SK-N-SH (cell line): Measurements from ENCODE around the gene CRYBG1. TPM values are rescaled to one million over a fixed set of nuclear protein-coding genes. Genes with fewer than 3 reads are reported as not detected.

Experiments used
- CTCF ChIA-PET: fragments of 300-600, 350-600 bp; formaldehyde crosslinking; extraction: SDS; loops from one replicate; lab custom pipeline; 2021; lab: Yijun Ruan, JAX
- POLR2A ChIA-PET: fragments of 350-600 bp; sonication (Branson Sonifier 250); formaldehyde crosslinking; extraction: SDS; loops from one replicate; lab custom pipeline; 2020; ENCODE audit warnings: antibody characterized with exemption, inconsistent platforms; lab: Yijun Ruan, JAX
- DNase-seq: peaks from one replicate; pipeline ENCODE4 v3.0.0; 2012
- H2AFZ ChIP-seq: fragments of 200-600 bp; sonication (generic); 2 replicates; pipeline ENCODE4 v1.8.1; 2016; ENCODE audit warnings: antibody characterized with exemption, mild to moderate bottlenecking, low read depth
- H3F3A ChIP-seq: fragments of 200-600 bp; sonication (generic); replicated peaks from 2 replicates; pipeline ENCODE3; 2016; ENCODE audit warnings: antibody characterized with exemption, mild to moderate bottlenecking; ENCODE audit not compliant: insufficient read depth
- H3K27ac ChIP-seq, 2 experiments: fragments of 200-500 bp in 1 of 2; fragments of 200-600 bp in 1 of 2; sonication (Bioruptor generic) in 1 of 2; sonication (generic), shearing (Covaris generic) in 1 of 2; 2 replicates each; pipeline versions ENCODE4 v1.5.1 to v1.6.1; 2014 to 2016; ENCODE audit warnings: low read depth in 2 of 2, inconsistent platforms in 1 of 2, low read length in 1 of 2, mild to moderate bottlenecking in 1 of 2, mixed read lengths in 1 of 2
- H3K27me3 ChIP-seq: fragments of 200-600 bp; sonication (generic), shearing (Covaris generic); 2 replicates; pipeline ENCODE4 v1.6.1; 2016; ENCODE audit warnings: mixed run types; ENCODE audit not compliant: insufficient read depth
- H3K36me3 ChIP-seq, 2 experiments: fragments of 200-500 bp in 1 of 2; fragments of 200-600 bp in 1 of 2; sonication (Bioruptor generic) in 1 of 2; sonication (generic) in 1 of 2; replicated peaks in 1 of 2; 2 replicates each; pipeline versions ENCODE3 to v1.5.1; 2014 to 2016; ENCODE audit warnings: low read length in 1 of 2, mild to moderate bottlenecking in 1 of 2; ENCODE audit not compliant: insufficient read depth in 2 of 2, control insufficient read depth in 1 of 2
- H3K4me1 ChIP-seq, 2 experiments: fragments of 200-500 bp in 1 of 2; fragments of 200-600 bp in 1 of 2; sonication (Bioruptor generic) in 1 of 2; sonication (generic), shearing (Covaris generic) in 1 of 2; 2 replicates each; pipeline versions ENCODE4 v1.5.1 to v1.6.1; 2014 to 2016; ENCODE audit warnings: low read depth in 1 of 2, low read length in 1 of 2, mixed run types in 1 of 2; ENCODE audit not compliant: insufficient read depth in 2 of 2, control insufficient read depth in 1 of 2
- H3K4me2 ChIP-seq: fragments of 200-600 bp; sonication (generic), shearing (Covaris generic); 2 replicates; pipeline ENCODE4 v1.6.1; 2017; ENCODE audit warnings: mixed run types
- H3K4me3 ChIP-seq, 2 experiments: fragments of 200-500 bp in 1 of 2; fragments of 200-600 bp in 1 of 2; sonication (Bioruptor generic) in 1 of 2; sonication (generic), shearing (Covaris generic) in 1 of 2; 2 replicates each; pipeline versions ENCODE4 v1.5.1 to v1.8.1; 2014 to 2016; ENCODE audit warnings: low read depth in 2 of 2, inconsistent platforms in 1 of 2, low read length in 1 of 2, mild to moderate bottlenecking in 1 of 2, mixed read lengths in 1 of 2, moderate library complexity in 1 of 2
- H3K79me2 ChIP-seq: fragments of 200-600 bp; sonication (generic); 2 replicates; pipeline ENCODE4 v1.8.1; 2017; ENCODE audit warnings: mild to moderate bottlenecking; ENCODE audit not compliant: insufficient read depth
- H3K9ac ChIP-seq: fragments of 200-600 bp; sonication (generic); 2 replicates; pipeline ENCODE4 v1.6.1; 2017; ENCODE audit warnings: mixed run types
- H3K9me2 ChIP-seq: fragments of 200-600 bp; sonication (generic); 2 replicates; pipeline ENCODE4 v1.6.1; 2017; ENCODE audit warnings: mixed run types
- H3K9me3 ChIP-seq: fragments of 200-600 bp; sonication (generic); 2 replicates; pipeline ENCODE4 v1.6.1; 2017; ENCODE audit warnings: mixed run types, mild to moderate bottlenecking, moderate library complexity
- H4K20me1 ChIP-seq: fragments of 200-600 bp; sonication (generic); 2 replicates; pipeline ENCODE4 v1.6.1; 2017; ENCODE audit warnings: mild to moderate bottlenecking, mixed run types; ENCODE audit not compliant: insufficient read depth
- CTCF ChIP-seq: fragments of 200-600 bp; sonication (generic); IDR thresholded peaks from 2 replicates; pipeline ENCODE4 v1.6.1; 2017; ENCODE audit warnings: antibody characterized with exemption, mild to moderate bottlenecking, moderate library complexity
- EP300 ChIP-seq, 2 experiments: IDR thresholded peaks; 2 replicates each; pipeline versions ENCODE4 v1.4.0 to v1.6.1; 2012; ENCODE audit warnings: borderline replicate concordance in 1 of 2, low read depth in 1 of 2, low read length in 1 of 2
- EZH2phosphoT487 ChIP-seq: fragments of 200-600 bp; sonication (generic); IDR thresholded peaks from 2 replicates; pipeline ENCODE4 v1.6.1; 2017; ENCODE audit warnings: low read depth, mixed run types, mild to moderate bottlenecking, antibody characterized with exemption, moderate library complexity, borderline replicate concordance
- FOSL2 ChIP-seq: IDR thresholded peaks from 2 replicates; pipeline ENCODE4 v1.4.0; 2012; ENCODE audit warnings: low read depth, mild to moderate bottlenecking, moderate library complexity, borderline replicate concordance
- FOXM1 ChIP-seq: IDR thresholded peaks from 2 replicates; pipeline ENCODE4 v1.4.0; 2012; ENCODE audit warnings: low read depth, mild to moderate bottlenecking
- IRF3 ChIP-seq: fragments of 150-350 bp; IDR thresholded peaks from 2 replicates; pipeline ENCODE4 v1.6.1; 2016; ENCODE audit warnings: mild to moderate bottlenecking, low read depth, low read length
- JUND ChIP-seq: IDR thresholded peaks from 2 replicates; pipeline ENCODE4 v1.4.0; 2012
- MXI1 ChIP-seq: IDR thresholded peaks from 2 replicates; pipeline ENCODE4 v1.6.1; 2012; ENCODE audit warnings: mild to moderate bottlenecking, low read depth, low read length, improper control_type of control experiment
- NRF1 ChIP-seq: IDR thresholded peaks from 2 replicates; pipeline ENCODE4 v1.6.1; 2012; ENCODE audit warnings: low read depth, mild to moderate bottlenecking, low read length
- POLR2AphosphoS5 ChIP-seq: IDR thresholded peaks from 2 replicates; pipeline ENCODE4 v1.6.1; 2012; ENCODE audit warnings: low read depth, low read length
- RCOR1 ChIP-seq: fragments of 150-350 bp; IDR thresholded peaks from 2 replicates; pipeline ENCODE4 v1.6.1; 2017; ENCODE audit warnings: antibody characterized with exemption, low read length
- REST ChIP-seq: IDR thresholded peaks from 2 replicates; pipeline ENCODE4 v1.6.1; 2012; ENCODE audit warnings: mild to moderate bottlenecking, low read depth, low read length, moderate library complexity
- RXRA ChIP-seq: IDR thresholded peaks from 2 replicates; pipeline ENCODE4 v1.4.0; 2012; ENCODE audit warnings: low read depth, mild to moderate bottlenecking, borderline replicate concordance
- SMC3 ChIP-seq: IDR thresholded peaks from 2 replicates; pipeline ENCODE4 v1.6.1; 2012; ENCODE audit warnings: low read depth, low read length, improper control_type of control experiment
- TAF1 ChIP-seq: IDR thresholded peaks from 2 replicates; pipeline ENCODE4 v1.6.1; 2012; ENCODE audit warnings: low read depth, mild to moderate bottlenecking, low read length, moderate library complexity, borderline replicate concordance
- TEAD4 ChIP-seq: IDR thresholded peaks from 2 replicates; pipeline ENCODE4 v1.4.0; 2012; ENCODE audit warnings: mild to moderate bottlenecking, borderline replicate concordance; ENCODE audit not compliant: insufficient read depth
- YY1 ChIP-seq: IDR thresholded peaks from 2 replicates; pipeline ENCODE4 v1.4.0; 2012; ENCODE audit warnings: low read depth, mild to moderate bottlenecking
- WGBS: methylation state at CpG from one replicate; pipeline ENCODE4 v1.1.6; 2017; ENCODE audit warnings: low lambda C conversion rate; 5-methylcytosine and 5-hydroxymethylcytosine counted together
- polyA plus RNA-seq, 3 experiments: library from polyadenylated mRNA; depleted of rRNA; stranded (reverse); fragments of >200 nt; gene quantifications; 2 replicates each; pipeline ENCODE4 v1.2.3, GENCODE V29; 2012
- TF ChIP-seq, protein P1 (sequence below): fragments of 150-350 bp; IDR thresholded peaks from 2 replicates; pipeline ENCODE4 v1.6.1; 2017; ENCODE audit warnings: antibody characterized with exemption, low read length, low read depth, borderline replicate concordance
- TF ChIP-seq, protein P2 (sequence below): IDR thresholded peaks from 2 replicates; pipeline ENCODE4 v1.4.0; 2012; ENCODE audit warnings: low read depth, borderline replicate concordance

The CRYBG1 gene
- polyA plus RNA-seq, 1 of the 3 experiments (the other 2 are of a cell fraction): 13.8 TPM

DNA sequence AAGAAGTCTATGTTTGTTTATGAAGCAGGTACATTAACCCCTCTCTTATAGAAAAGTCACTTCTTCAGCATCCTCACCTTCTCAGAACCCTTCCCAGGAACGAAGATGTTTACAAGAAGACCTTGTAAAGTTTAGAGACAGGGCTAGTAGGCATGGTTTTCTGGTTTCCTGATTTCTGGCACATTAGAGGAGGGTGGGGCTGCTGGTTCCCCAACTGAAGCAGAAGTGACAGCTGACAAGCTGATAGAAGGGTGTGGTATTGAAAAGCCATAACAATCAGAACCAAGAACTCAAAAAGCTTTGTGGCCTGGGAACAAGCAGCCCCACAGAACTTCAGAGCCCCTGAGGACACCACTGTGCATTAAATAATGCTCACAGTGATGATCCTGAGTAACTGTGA, 177.6 kb downstream of the CRYBG1 start:
- H3F3A ChIP-seq: peaks cover 21% of the 10 kb centered on the region
- no peaks in the 10 kb centered on the region for H3K9me3 ChIP-seq
- no peaks in the 10 kb centered on the region for H3K9me2 ChIP-seq
- H3K79me2 ChIP-seq: no peaks in the 10 kb centered on the region
- H3K4me2 ChIP-seq: no peak overlapping the region
- H2AFZ ChIP-seq: no peak overlapping the region
- WGBS: 29% methylated on average over 1 of the region's 1 CpG
- TF ChIP-seq FOSL2 (no peak), POLR2AphosphoS5 (no peak), SMC3 (no peak), TEAD4 (no peak)
- TF ChIP-seq, protein P1, sequence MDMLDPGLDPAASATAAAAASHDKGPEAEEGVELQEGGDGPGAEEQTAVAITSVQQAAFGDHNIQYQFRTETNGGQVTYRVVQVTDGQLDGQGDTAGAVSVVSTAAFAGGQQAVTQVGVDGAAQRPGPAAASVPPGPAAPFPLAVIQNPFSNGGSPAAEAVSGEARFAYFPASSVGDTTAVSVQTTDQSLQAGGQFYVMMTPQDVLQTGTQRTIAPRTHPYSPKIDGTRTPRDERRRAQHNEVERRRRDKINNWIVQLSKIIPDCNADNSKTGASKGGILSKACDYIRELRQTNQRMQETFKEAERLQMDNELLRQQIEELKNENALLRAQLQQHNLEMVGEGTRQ: no peak
- DNase-seq: no peak
- H4K20me1 ChIP-seq: no peaks in the 10 kb centered on the region
- no peaks in the 10 kb centered on the region for H3K27me3 ChIP-seq
- H3K9ac ChIP-seq: no peak overlapping the region
- H3K4me3 ChIP-seq: no peak overlapping the region
- ChIA-PET CTCF (interaction anchor here (1.0 kb wide), 1 partner anchor 198 kb away, joined by 4 read pairs; no protein-coding TSS in a partner anchor), POLR2A (no interaction called here)
- H3K36me3 ChIP-seq: peaks cover 3 to 18% of the 10 kb centered on the region in 2 experiments
- peaks cover 0 to 27% of the 10 kb centered on the region in 2 experiments for H3K4me1 ChIP-seq
- H3K27ac ChIP-seq: peak overlapping the region in 1 of 2 experiments; percentile 93; a peak in 2 of 4 replicates

DNA sequence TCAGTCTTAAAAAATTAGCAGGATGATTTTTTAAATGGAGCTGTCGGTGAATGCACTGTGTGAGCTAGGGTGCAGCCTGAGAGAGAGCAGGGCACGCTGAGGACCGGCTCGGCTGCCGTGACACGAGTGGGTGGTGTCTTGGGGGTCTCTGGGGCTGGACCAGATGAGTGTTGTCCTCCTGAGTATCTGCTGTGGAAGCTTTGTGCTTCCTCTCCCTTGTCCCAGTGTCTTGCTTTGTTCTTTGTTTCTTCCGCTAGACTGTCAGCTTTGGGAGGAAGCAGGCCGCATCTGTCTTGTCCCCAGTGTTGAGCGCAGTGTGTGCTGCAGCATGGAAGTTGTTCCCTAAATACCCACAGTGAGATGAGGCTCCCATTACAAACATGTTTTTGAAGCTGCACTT, 179.4 kb downstream of the CRYBG1 start:
- Histone ChIP-seq H3K4me1 (peaks cover 0 to 18% of the 10 kb centered on the region in 2 experiments), H3K4me2 (no peak overlapping the region), H3K27ac (peak overlapping the region in 1 of 2 experiments; percentile 55; a peak in 2 of 4 replicates), H4K20me1 (no peaks in the 10 kb centered on the region), H3K79me2 (no peaks in the 10 kb centered on the region), H3K27me3 (no peaks in the 10 kb centered on the region), H3K36me3 (peaks cover 13 to 34% of the 10 kb centered on the region in 2 experiments), H3F3A (peaks cover 23% of the 10 kb centered on the region), H3K9ac (no peak overlapping the region), H3K4me3 (no peak overlapping the region), H2AFZ (peak overlapping the region; percentile 2; the same call in 1 of the 2 replicates), H3K9me2 (no peaks in the 10 kb centered on the region), H3K9me3 (no peaks in the 10 kb centered on the region)
- 94% methylated on average over 9 of the region's 9 CpGs for WGBS
- TF ChIP-seq FOSL2 (no peak), TAF1 (no peak), CTCF (no peak), EZH2phosphoT487 (no peak), RXRA (no peak), RCOR1 (no peak), FOXM1 (no peak), JUND (no peak), REST (no peak), MXI1 (no peak), YY1 (no peak), NRF1 (no peak), EP300 (IDR thresholded peaks at IDR 0.05; ENCODE audit: borderline replicate concordance in 1 of 2, low read depth in 1 of 2, low read length in 1 of 2) (no peak), IRF3 (no peak)
- TF ChIP-seq, protein P2, sequence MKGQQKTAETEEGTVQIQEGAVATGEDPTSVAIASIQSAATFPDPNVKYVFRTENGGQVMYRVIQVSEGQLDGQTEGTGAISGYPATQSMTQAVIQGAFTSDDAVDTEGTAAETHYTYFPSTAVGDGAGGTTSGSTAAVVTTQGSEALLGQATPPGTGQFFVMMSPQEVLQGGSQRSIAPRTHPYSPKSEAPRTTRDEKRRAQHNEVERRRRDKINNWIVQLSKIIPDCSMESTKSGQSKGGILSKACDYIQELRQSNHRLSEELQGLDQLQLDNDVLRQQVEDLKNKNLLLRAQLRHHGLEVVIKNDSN: no peak
- DNase-seq: no peak
- CTCF ChIA-PET: interaction anchor here (2.2 kb wide), 2 partner anchors 17 to 26 kb away, joined by 4 to 7 read pairs; no protein-coding TSS in a partner anchor
- POLR2A ChIA-PET: no interaction called here
